Colonic mucosa (tissue), 4 donors: ENCODE data around the gene FZD7. TPM values are rescaled to one million over a fixed set of nuclear protein-coding genes. Genes with fewer than 3 reads are reported as not detected.
A peak's percentile ranks its signal among the peaks of the same experiment; 100 is the strongest.

Experiments used
- DNase-seq: peaks from one replicate; pipeline ENCODE4 v3.0.0-alpha.2; 2020
- H3K27ac ChIP-seq: fragments of 200-600 bp; one replicate; pipeline ENCODE4 v1.8.0; 2021
- H3K27me3 ChIP-seq: fragments of 200-600 bp; one replicate; pipeline ENCODE4 v1.8.0; 2021
- H3K36me3 ChIP-seq: fragments of 200-600 bp; one replicate; pipeline ENCODE4 v1.8.0; 2021
- H3K4me1 ChIP-seq: fragments of 200-600 bp; one replicate; pipeline ENCODE4 v1.8.0; 2021; ENCODE audit warnings: mild to moderate bottlenecking
- H3K4me3 ChIP-seq: fragments of 200-600 bp; one replicate; pipeline ENCODE4 v1.8.0; 2021
- H3K9ac ChIP-seq, 2 donors: one replicate each; pipeline ENCODE4 v1.7.0; 2013; ENCODE audit warnings: control low read depth in 2 of 2, low read depth in 2 of 2, low read length in 2 of 2
- H3K9me3 ChIP-seq: fragments of 200-600 bp; one replicate; pipeline ENCODE4 v1.8.0; 2021
- intact Hi-C: fragments of 100-400 bp; cut with DNase I; formaldehyde crosslinking; loops from one replicate; pipeline ENCODE4 v1.14.1; 2022
- total RNA-seq, 2 donors: library from RNA; stranded (reverse); fragmentation: NEBNext Ultra II Directional in 1 of 2; extraction: Animal tissue kit (Norgen Biotek cat#: 25700) in 1 of 2; gene quantifications; one replicate each; pipeline ENCODE4 v1.2.1, GENCODE V29; 2021
- TF ChIP-seq, protein P1 (sequence below): fragments of 200-600 bp; IDR thresholded peaks from one replicate; pipeline ENCODE4 v1.8.0; 2022; ENCODE audit warnings: antibody characterized with exemption, mild to moderate bottlenecking
- donor health status: healthy.
- donor health status: DM: no; HTN: no; CAD: no.
- donor health status: DM: no; HTN: no; CAD: no.

FZD7 gene
- total RNA-seq, 2 donors from 2014 or later, result 2.3 to 13.9 TPM

DNA sequence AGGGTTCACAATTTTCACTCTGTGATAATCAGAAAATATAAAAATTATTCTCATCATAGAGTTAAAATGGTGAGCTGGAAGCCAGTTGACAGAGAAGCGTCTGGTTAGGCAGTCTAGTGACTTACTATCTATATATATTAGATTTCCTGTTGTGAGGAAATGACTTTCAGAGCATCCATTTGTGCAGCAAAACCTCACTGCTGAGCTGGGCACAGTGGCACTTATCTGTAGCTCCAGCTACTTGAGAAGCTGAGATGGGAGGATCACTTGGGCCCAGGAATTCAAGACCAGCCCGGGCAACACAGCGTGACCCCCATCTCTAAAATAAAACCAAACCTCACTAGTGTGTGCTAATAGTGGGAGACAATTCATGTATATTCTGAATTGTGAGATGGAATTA, 32.2 kb downstream of the FZD7 start:
- no peaks in the 10 kb centered on the region for H3K9me3 ChIP-seq
- H3K27ac ChIP-seq, result no peak overlapping the region
- TF ChIP-seq, protein P1, sequence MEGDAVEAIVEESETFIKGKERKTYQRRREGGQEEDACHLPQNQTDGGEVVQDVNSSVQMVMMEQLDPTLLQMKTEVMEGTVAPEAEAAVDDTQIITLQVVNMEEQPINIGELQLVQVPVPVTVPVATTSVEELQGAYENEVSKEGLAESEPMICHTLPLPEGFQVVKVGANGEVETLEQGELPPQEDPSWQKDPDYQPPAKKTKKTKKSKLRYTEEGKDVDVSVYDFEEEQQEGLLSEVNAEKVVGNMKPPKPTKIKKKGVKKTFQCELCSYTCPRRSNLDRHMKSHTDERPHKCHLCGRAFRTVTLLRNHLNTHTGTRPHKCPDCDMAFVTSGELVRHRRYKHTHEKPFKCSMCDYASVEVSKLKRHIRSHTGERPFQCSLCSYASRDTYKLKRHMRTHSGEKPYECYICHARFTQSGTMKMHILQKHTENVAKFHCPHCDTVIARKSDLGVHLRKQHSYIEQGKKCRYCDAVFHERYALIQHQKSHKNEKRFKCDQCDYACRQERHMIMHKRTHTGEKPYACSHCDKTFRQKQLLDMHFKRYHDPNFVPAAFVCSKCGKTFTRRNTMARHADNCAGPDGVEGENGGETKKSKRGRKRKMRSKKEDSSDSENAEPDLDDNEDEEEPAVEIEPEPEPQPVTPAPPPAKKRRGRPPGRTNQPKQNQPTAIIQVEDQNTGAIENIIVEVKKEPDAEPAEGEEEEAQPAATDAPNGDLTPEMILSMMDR, result no peak
- DNase-seq, result no peak
- no peaks in the 10 kb centered on the region for H3K27me3 ChIP-seq
- no peaks in the 10 kb centered on the region for H3K36me3 ChIP-seq
- H3K4me1 ChIP-seq, result peaks cover 5% of the 10 kb centered on the region
- intact Hi-C loops, result no loop called here
- no peak overlapping the region for H3K4me3 ChIP-seq
- no peak overlapping the region for H3K9ac ChIP-seq

DNA sequence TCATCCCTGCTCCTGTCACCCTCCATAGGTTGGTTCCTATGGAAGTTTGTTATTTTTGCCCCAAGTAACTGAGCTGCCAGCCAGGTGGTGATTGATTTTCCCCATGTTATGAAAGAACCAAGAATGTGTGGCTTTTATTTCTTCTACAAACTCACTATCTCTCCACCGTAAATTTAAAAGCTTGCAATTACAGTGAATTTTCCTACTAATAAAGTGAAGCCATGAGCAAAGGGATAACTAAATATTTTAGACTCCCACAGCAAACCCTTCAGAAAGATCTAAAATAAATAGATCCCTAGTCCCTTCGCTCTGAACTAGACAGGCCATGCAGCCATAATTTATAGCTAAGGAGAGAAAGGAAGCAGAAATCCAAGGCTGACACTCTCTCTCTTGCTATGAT, 33.2 kb downstream of the FZD7 start:
- no peak overlapping the region for H3K9ac ChIP-seq
- H3K36me3 ChIP-seq, result no peaks in the 10 kb centered on the region
- peaks cover 5% of the 10 kb centered on the region for H3K4me1 ChIP-seq
- no peaks in the 10 kb centered on the region for H3K9me3 ChIP-seq
- intact Hi-C loops, result no loop called here
- H3K4me3 ChIP-seq, result no peak overlapping the region
- no peak overlapping the region for H3K27ac ChIP-seq
- TF ChIP-seq, protein P1, result no peak
- no peaks in the 10 kb centered on the region for H3K27me3 ChIP-seq
- no peak for DNase-seq

DNA sequence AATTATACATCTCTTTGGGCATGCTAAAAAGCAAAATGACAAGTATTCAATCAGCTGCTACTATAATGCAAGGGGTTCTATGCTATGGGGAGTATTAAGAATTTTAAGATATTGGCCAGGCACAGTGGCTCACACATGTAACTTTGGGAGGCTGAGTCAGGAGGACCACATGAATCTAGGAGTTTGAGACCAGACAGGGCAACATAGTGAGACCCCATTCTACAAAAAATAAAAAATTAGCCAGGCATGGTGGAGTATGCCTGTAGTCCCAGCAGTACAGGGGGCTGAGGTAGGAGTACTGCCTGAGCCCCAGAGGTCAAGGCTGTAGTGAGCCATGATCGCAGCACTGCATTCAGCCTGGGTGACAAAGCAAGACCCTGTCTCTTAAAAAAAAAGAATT, 33.9 kb downstream of the FZD7 start:
- H3K4me1 ChIP-seq, result peaks cover 5% of the 10 kb centered on the region
- no peak overlapping the region for H3K9ac ChIP-seq
- no peak overlapping the region for H3K27ac ChIP-seq
- intact Hi-C loops, result no loop called here
- H3K4me3 ChIP-seq, result no peak overlapping the region
- TF ChIP-seq, protein P1, result no peak
- H3K9me3 ChIP-seq, result no peaks in the 10 kb centered on the region
- DNase-seq, result no peak
- no peaks in the 10 kb centered on the region for H3K27me3 ChIP-seq
- H3K36me3 ChIP-seq, result no peaks in the 10 kb centered on the region

GRCh38 chr2:202069170-202070067, 35.8 kb downstream of the FZD7 start:
- no peaks in the 10 kb centered on the region for H3K9me3 ChIP-seq
- peak overlapping the region in 1 of 2 donors; percentile 48 for H3K9ac ChIP-seq
- H3K36me3 ChIP-seq, result no peaks in the 10 kb centered on the region
- intact Hi-C loops, result no loop called here
- DNase-seq, result peak; percentile 74
- H3K27ac ChIP-seq, result peak overlapping the region; percentile 0
- no peaks in the 10 kb centered on the region for H3K27me3 ChIP-seq
- TF ChIP-seq, protein P1, result no peak
- peaks cover 5% of the 10 kb centered on the region for H3K4me1 ChIP-seq
- no peak overlapping the region for H3K4me3 ChIP-seq

GRCh38 chr2:202071107-202071506, 37.5 kb downstream of the FZD7 start:
- no peaks in the 10 kb centered on the region for H3K9me3 ChIP-seq
- no peak overlapping the region for H3K9ac ChIP-seq
- intact Hi-C loops, result no loop called here
- TF ChIP-seq, protein P1, result no peak
- no peaks in the 10 kb centered on the region for H3K36me3 ChIP-seq
- H3K4me3 ChIP-seq, result no peak overlapping the region
- H3K27me3 ChIP-seq, result no peaks in the 10 kb centered on the region
- no peak overlapping the region for H3K27ac ChIP-seq
- peaks cover 5% of the 10 kb centered on the region for H3K4me1 ChIP-seq
- no peak for DNase-seq
